Measurements from ENCODE around the gene MKKS. TPM values are rescaled to one million over a fixed set of nuclear protein-coding genes. Genes with fewer than 3 reads are reported as not detected.

Gene MKKS
- total and polyA plus RNA-seq, 9 of the 15 experiments (the other 6 are each of a cell fraction or from before 2014, with no cell fraction given): 6.8 to 26.8 (median 12.0) TPM

GRCh38 chr20:10387686-10388085 is 46.3 kb downstream of the MKKS start:
- Histone ChIP-seq H3K4me2 (ENCODE audit: insufficient read depth, low read length) (no peak overlapping the region), H4K20me1 (replicated peaks; ENCODE audit: control insufficient read depth, insufficient read depth, low read length) (no peaks in the 10 kb centered on the region), H3K79me2 (ENCODE audit: control insufficient read depth, insufficient read depth, low read length) (no peaks in the 10 kb centered on the region), H3K4me1 (replicated peaks in 1 of 2; ENCODE audit: control insufficient read depth in 2 of 2, insufficient read depth in 2 of 2, low read length in 2 of 2) (no peaks in the 10 kb centered on the region), H3K9me3 (replicated peaks; ENCODE audit: control insufficient read depth, insufficient read depth, low read depth, low read length) (no peaks in the 10 kb centered on the region), H3K27me3 (ENCODE audit: control insufficient read depth in 2 of 2, insufficient read depth in 2 of 2, low read length in 2 of 2) (no peaks in the 10 kb centered on the region; a peak in 1 of 5 replicates), H3K27ac (ENCODE audit: extremely low read depth, low read depth, low read length) (no peak overlapping the region), H2AFZ (ENCODE audit: low read depth, low read length) (no peak overlapping the region), H3K9me1 (ENCODE audit: control insufficient read depth, insufficient read depth, low read length) (no peaks in the 10 kb centered on the region), H3K36me3 (ENCODE audit: control insufficient read depth, insufficient read depth, low read length) (no peaks in the 10 kb centered on the region), H3K4me3 (no peak overlapping the region), H3K9ac (ENCODE audit: insufficient read depth in 1 of 2, low read depth in 2 of 2, low read length in 2 of 2) (no peak overlapping the region)
- no peak for ATAC-seq
- in situ Hi-C loops (cut with MboI) (no loop called here), intact Hi-C loops (cut with micrococcal nuclease) (no loop called here)
- ChIA-PET POLR2A (no interaction called here), CTCF (ENCODE audit: low intra/inter-chr PET ratio) (no interaction called here)
- 4% methylated on average over 3 of the region's 4 CpGs for WGBS (ENCODE audit: insufficient coverage, low coverage, missing lambda C conversion rate)
- DNase-seq (ENCODE audit: extremely low read depth in 1 of 4, low spot score in 3 of 4): no peak
- FAIRE-seq: no peak
- BruUV-seq (replicated peaks): no TSS peak
- TF ChIP-seq EP400 (IDR thresholded peaks at IDR 0.05) (no peak), ZKSCAN3 (CRISPR knock-in tag; IDR thresholded peaks at IDR 0.05) (no peak), ZNF146 (CRISPR knock-in tag; IDR thresholded peaks at IDR 0.05; ENCODE audit: unreplicated experiment) (no peak), HMG20A (CRISPR knock-in tag; conservative IDR thresholded peaks at IDR 0.05) (no peak), PTRF (tag; IDR thresholded peaks at IDR 0.05) (no peak), ZNF57 (CRISPR knock-in tag; IDR thresholded peaks at IDR 0.05) (no peak), MEIS2 (IDR thresholded peaks at IDR 0.05; ENCODE audit: partially characterized antibody) (no peak), MED1 (CRISPR knock-in tag; IDR thresholded peaks at IDR 0.05; ENCODE audit: borderline replicate concordance) (no peak), CHD2 (IDR thresholded peaks at IDR 0.05; ENCODE audit: low read depth, low read length) (no peak), HCFC1 (IDR thresholded peaks at IDR 0.05; ENCODE audit: low read depth, low read length) (no peak), PML (IDR thresholded peaks at IDR 0.05; ENCODE audit: low read length) (no peak), HIVEP1 (CRISPR knock-in tag; IDR thresholded peaks at IDR 0.05) (no peak), EGR1 (conservative IDR thresholded peaks at IDR 0.05) (no peak), NFE2 (IDR thresholded peaks at IDR 0.05; ENCODE audit: low read depth) (no peak), ETV6 (IDR thresholded peaks at IDR 0.05; ENCODE audit: borderline replicate concordance in 1 of 2, low read depth in 2 of 2, low read length in 1 of 2) (no peak), ETV6 (CRISPR knock-in tag; IDR thresholded peaks at IDR 0.05; ENCODE audit: borderline replicate concordance) (no peak), ZNF780A (CRISPR knock-in tag; IDR thresholded peaks at IDR 0.05) (no peak)
- TF ChIP-seq, protein P1, sequence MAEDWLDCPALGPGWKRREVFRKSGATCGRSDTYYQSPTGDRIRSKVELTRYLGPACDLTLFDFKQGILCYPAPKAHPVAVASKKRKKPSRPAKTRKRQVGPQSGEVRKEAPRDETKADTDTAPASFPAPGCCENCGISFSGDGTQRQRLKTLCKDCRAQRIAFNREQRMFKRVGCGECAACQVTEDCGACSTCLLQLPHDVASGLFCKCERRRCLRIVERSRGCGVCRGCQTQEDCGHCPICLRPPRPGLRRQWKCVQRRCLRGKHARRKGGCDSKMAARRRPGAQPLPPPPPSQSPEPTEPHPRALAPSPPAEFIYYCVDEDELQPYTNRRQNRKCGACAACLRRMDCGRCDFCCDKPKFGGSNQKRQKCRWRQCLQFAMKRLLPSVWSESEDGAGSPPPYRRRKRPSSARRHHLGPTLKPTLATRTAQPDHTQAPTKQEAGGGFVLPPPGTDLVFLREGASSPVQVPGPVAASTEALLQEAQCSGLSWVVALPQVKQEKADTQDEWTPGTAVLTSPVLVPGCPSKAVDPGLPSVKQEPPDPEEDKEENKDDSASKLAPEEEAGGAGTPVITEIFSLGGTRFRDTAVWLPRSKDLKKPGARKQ (CRISPR knock-in tag; IDR thresholded peaks at IDR 0.05): no peak
- TF ChIP-seq, protein P2, sequence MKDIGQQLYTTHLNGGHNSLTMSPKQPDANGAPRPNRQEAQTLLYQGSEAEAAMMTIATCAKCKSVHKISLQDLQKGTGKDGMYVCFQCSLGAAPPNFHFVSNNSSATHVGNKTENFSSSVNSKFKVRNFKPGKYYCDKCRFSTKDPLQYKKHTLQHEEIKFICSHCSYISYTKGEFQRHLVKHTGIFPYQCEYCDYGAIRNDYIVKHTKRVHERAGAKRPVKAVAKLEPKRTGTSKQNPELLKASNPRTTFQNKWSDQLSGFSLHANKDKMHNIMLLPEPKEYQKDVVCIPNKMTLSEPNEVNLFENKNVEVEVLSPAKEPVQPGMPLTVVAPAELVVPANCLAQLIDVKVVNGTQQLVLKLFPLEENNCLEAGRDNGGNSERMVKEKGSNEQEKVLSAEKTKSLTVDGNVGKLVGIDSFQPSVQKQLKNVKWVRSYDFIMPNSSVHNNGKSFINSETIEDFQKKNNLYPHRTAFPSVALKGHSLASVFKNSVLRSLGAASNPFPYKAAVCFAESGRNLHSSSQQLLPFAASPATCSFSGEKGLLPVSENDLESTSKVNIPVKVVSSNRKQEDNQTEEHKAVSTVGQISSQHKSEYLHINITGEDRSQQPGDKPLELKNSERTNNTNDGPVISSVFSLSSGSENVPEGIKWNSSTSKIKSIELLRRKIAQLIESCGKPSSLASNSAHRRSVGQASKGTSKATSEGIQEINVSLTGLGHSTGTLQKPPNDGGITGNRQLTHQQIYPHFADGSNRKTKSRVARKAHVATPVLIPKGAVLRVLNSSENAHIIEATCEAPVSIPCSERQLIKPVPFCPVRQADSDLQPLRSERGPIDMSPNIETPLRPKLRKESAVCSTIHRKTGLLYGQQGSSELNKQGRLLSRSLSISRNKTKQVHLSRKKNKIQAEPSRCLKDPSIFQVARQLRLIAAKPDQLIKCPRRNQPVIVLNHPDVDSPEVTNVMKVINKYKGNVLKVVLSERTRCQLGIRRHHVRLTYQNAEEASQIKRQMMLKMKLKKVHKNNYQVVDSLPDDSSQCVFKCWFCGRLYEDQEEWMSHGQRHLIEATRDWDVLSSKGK (CRISPR knock-in tag; IDR thresholded peaks at IDR 0.05): no peak
- TF ChIP-seq, protein P3, sequence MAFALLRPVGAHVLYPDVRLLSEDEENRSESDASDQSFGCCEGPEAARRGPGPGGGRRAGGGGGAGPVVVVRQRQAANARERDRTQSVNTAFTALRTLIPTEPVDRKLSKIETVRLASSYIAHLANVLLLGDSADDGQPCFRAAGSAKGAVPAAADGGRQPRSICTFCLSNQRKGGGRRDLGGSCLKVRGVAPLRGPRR (CRISPR knock-in tag; IDR thresholded peaks at IDR 0.05): no peak
